ENCODE results near the gene AARS1.

- peak; percentile 69 to 73 (median 70) for TF ChIP-seq CTCF (optimal IDR thresholded peaks at IDR 0.05 in 1 of 3, IDR thresholded peaks at IDR 0.05 in 1 of 3, conservative IDR thresholded peaks at IDR 0.05 in 1 of 3; ENCODE audit: extremely low read depth in 1 of 3, insufficient read depth in 2 of 3, low read length in 3 of 3)
- TF ChIP-seq EZH2 (IDR thresholded peaks at IDR 0.05; ENCODE audit: low read length) = no peak
These were observed 36.8 kb downstream of the AARS1 start for GRCh38 chr16:70252355-70252988.

Measured in keratinocyte (primary cell).